B cell (primary cell): ENCODE measurements around the gene FUCA2. TPM values are rescaled to one million over a fixed set of nuclear protein-coding genes. Genes with fewer than 3 reads are reported as not detected.

Experiments
- ATAC-seq: fragments of 200-7000 bp; cut with Tn5 transposase; one replicate; pipeline ENCODE4 v1.10.0; 2021; ENCODE audit warnings: low read depth, mild to moderate bottlenecking, moderate number of reproducible peaks, moderate library complexity
- CTCF ChIA-PET: fragments of 350-600 bp; sonication (Branson Sonifier 250); formaldehyde crosslinking; loops from one replicate; lab custom pipeline; 2021; ENCODE audit warnings: antibody characterized with exemption, inconsistent platforms; lab: Charles Lee
- POLR2A ChIA-PET: fragments of 350-600 bp; sonication (Branson Sonifier 250); formaldehyde crosslinking; loops from one replicate; lab custom pipeline; 2021; ENCODE audit warnings: antibody characterized with exemption; lab: Charles Lee
- DNase-seq: peaks from one replicate; pipeline ENCODE4 v3.0.0; 2013
- H2AFZ ChIP-seq: 2 replicates; pipeline ENCODE4 v1.6.1; 2012; ENCODE audit warnings: mild to moderate bottlenecking, low read depth, low read length; ENCODE audit not compliant: insufficient read depth, poor library complexity, severe bottlenecking
- H3K27ac ChIP-seq, 2 donors: 1 replicate in 1 of 2; 2 replicates in 1 of 2; pipeline ENCODE4 v1.5.1; 2012 to 2013; ENCODE audit warnings: low read length in 2 of 2, mild to moderate bottlenecking in 2 of 2, moderate library complexity in 1 of 2
- H3K27me3 ChIP-seq, 4 experiments: fragments of 200-600 bp in 1 of 4; sonication (generic) in 1 of 4; replicated peaks in 1 of 4; 1 replicate in 2 of 4; 2 replicates in 2 of 4; pipeline versions ENCODE4 v1.6.1 to v1.7.0; 2013 to 2016; ENCODE audit warnings: low read length in 3 of 4, mild to moderate bottlenecking in 2 of 4, mixed read lengths in 1 of 4, moderate library complexity in 1 of 4; ENCODE audit not compliant: insufficient read depth in 4 of 4, control insufficient read depth in 3 of 4; ENCODE audit errors: control extremely low read depth in 1 of 4
- H3K36me3 ChIP-seq, 2 experiments: replicated peaks in 1 of 2; 1 replicate in 1 of 2; 2 replicates in 1 of 2; pipeline versions ENCODE4 v1.6.1 to v1.7.1; 2013; ENCODE audit warnings: low read length in 1 of 2; ENCODE audit not compliant: insufficient read depth in 2 of 2, control insufficient read depth in 1 of 2; ENCODE audit errors: control extremely low read depth in 1 of 2, extremely low read depth in 1 of 2
- H3K4me1 ChIP-seq, 2 donors: fragments of 200-600 bp in 1 of 2; sonication (generic) in 1 of 2; 1 replicate in 1 of 2; 2 replicates in 1 of 2; pipeline versions ENCODE4 v1.5.1 to v1.6.1; 2013 to 2017; ENCODE audit warnings: low read length in 2 of 2; ENCODE audit not compliant: control insufficient read depth in 2 of 2, insufficient read depth in 2 of 2
- H3K4me2 ChIP-seq: replicated peaks from 2 replicates; pipeline ENCODE3; 2012; ENCODE audit warnings: mild to moderate bottlenecking, low read depth, low read length; ENCODE audit not compliant: poor library complexity, severe bottlenecking
- H3K4me3 ChIP-seq, 5 experiments: fragments of 200-600 bp in 1 of 5; sonication (generic) in 1 of 5; 1 replicate in 3 of 5; 2 replicates in 2 of 5; pipeline versions ENCODE4 v1.5.1 to v1.7.0; 2011 to 2016; ENCODE audit warnings: low read length in 4 of 5, mild to moderate bottlenecking in 4 of 5, low read depth in 2 of 5, control low read depth in 1 of 5, moderate library complexity in 1 of 5; ENCODE audit not compliant: insufficient read depth in 1 of 5; ENCODE audit errors: control extremely low read depth in 1 of 5, extremely low read depth in 1 of 5
- H3K79me2 ChIP-seq: fragments of 200-600 bp; sonication (generic); one replicate; pipeline ENCODE4 v1.6.0; 2016; ENCODE audit warnings: low read length; ENCODE audit not compliant: control insufficient read depth, insufficient read depth
- H3K9ac ChIP-seq: fragments of 200-600 bp; sonication (generic); 2 replicates; pipeline ENCODE4 v1.6.1; 2017; ENCODE audit warnings: mild to moderate bottlenecking, low read length, moderate library complexity
- H3K9me3 ChIP-seq, 3 donors: one replicate each; pipeline versions ENCODE4 v1.6.1 to v1.7.1; 2013; ENCODE audit warnings: low read length in 2 of 3; ENCODE audit not compliant: control insufficient read depth in 2 of 3, insufficient read depth in 1 of 3; ENCODE audit errors: control extremely low read depth in 1 of 3
- H4K20me1 ChIP-seq: 2 replicates; pipeline ENCODE4 v1.6.0; 2012; ENCODE audit warnings: mild to moderate bottlenecking, low read length; ENCODE audit not compliant: insufficient read depth, control insufficient read depth, poor library complexity, severe bottlenecking
- H3K27ac Mint-ChIP-seq: one replicate; pipeline ENCODE4 v1.8.0; 2021; ENCODE audit warnings: mixed read lengths
- H3K27me3 Mint-ChIP-seq: one replicate; pipeline ENCODE4 v1.8.0; 2021; ENCODE audit warnings: mixed read lengths
- H3K4me1 Mint-ChIP-seq: one replicate; pipeline ENCODE4 v1.8.0; 2021; ENCODE audit warnings: mixed read lengths
- H3K4me3 Mint-ChIP-seq: one replicate; pipeline ENCODE4 v1.8.0; 2021; ENCODE audit warnings: mixed read lengths
- H3K9me3 Mint-ChIP-seq: one replicate; pipeline ENCODE4 v1.8.0; 2022; ENCODE audit warnings: mixed read lengths; ENCODE audit not compliant: insufficient read depth
- CTCF ChIP-seq: fragments of 200-600 bp; IDR thresholded peaks from one replicate; pipeline ENCODE4 v1.8.0; 2022; ENCODE audit warnings: antibody characterized with exemption, mild to moderate bottlenecking
- EZH2 ChIP-seq: IDR thresholded peaks from 2 replicates; pipeline ENCODE4 v1.6.1; 2012; ENCODE audit warnings: borderline replicate concordance, low read depth, mild to moderate bottlenecking, moderate library complexity, low read length; ENCODE audit not compliant: insufficient read depth, poor library complexity, severe bottlenecking
- WGBS: methylation state at CpG from one replicate; pipeline ENCODE4 v1.1.5; 2013; ENCODE audit warnings: missing lambda C conversion rate; ENCODE audit not compliant: insufficient coverage; 5-methylcytosine and 5-hydroxymethylcytosine counted together
- intact Hi-C: fragments of 100-400 bp; cut with micrococcal nuclease; formaldehyde crosslinking; loops from one replicate; pipeline ENCODE4 v1.10.0; 2022
- polyA plus RNA-seq: library from polyadenylated mRNA; depleted of rRNA; stranded (reverse); fragments of >200 nt; gene quantifications from 2 replicates; pipeline ENCODE4 v1.2.3, GENCODE V29; 2012
- total RNA-seq, 2 donors: library from RNA; stranded (reverse); fragments of 120-200 nt in 1 of 2; gene quantifications; 1 replicate in 1 of 2; 2 replicates in 1 of 2; pipeline versions ENCODE4 v1.2.3 to v1.2.4, GENCODE V29; 2013 to 2022

Gene FUCA2
- total and polyA plus RNA-seq, 2 donors (not counting 1 experiment from before 2014, with no cell fraction given): 3.6 to 8.3 TPM

- Histone ChIP-seq H3K27ac (no peak overlapping the region), H3K4me2 (no peak overlapping the region), H3K9ac (no peak overlapping the region), H3K4me1 (peaks cover 10 to 13% of the 10 kb centered on the region in 2 donors), H3K27me3 (no peaks in the 10 kb centered on the region), H4K20me1 (no peaks in the 10 kb centered on the region), H3K4me3 (no peak overlapping the region), H3K79me2 (no peaks in the 10 kb centered on the region), H2AFZ (no peak overlapping the region), H3K9me3 (no peaks in the 10 kb centered on the region), H3K36me3 (peaks cover 3 to 7% of the 10 kb centered on the region in 2 experiments)
- Mint-ChIP-seq H3K27me3 (no peaks in the 10 kb centered on the region), H3K4me3 (no peak overlapping the region), H3K9me3 (no peaks in the 10 kb centered on the region), H3K27ac (no peak overlapping the region), H3K4me1 (peaks cover 13% of the 10 kb centered on the region)
- POLR2A ChIA-PET: no interaction called here
- DNase-seq (no peak), ATAC-seq (no peak)
- TF ChIP-seq CTCF (no peak), EZH2 (no peak)
- 88% methylated on average over 3 of the region's 5 CpGs for WGBS
- intact Hi-C loops: no loop called here
- CTCF ChIA-PET: no interaction called here
Observed at GRCh38 chr6:143505111-143505510, 6.4 kb downstream of the FUCA2 start.

GRCh38 chr6:143504369-143504768 lies 7.2 kb downstream of the FUCA2 start:
- no peak for DNase-seq

More at GRCh38 chr6:143504369-143504768, 7.2 kb downstream of the FUCA2 start:
- no peak overlapping the region for H3K4me3 ChIP-seq
- H4K20me1 ChIP-seq: no peaks in the 10 kb centered on the region
- ChIA-PET CTCF (no interaction called here), POLR2A (no interaction called here)
- ATAC-seq: no peak
- no peaks in the 10 kb centered on the region for H3K27me3 ChIP-seq
- H3K4me2 ChIP-seq: no peak overlapping the region
- no peaks in the 10 kb centered on the region for H3K27me3 Mint-ChIP-seq
- no peak overlapping the region for H3K27ac Mint-ChIP-seq
- peaks cover 10 to 13% of the 10 kb centered on the region in 2 donors for H3K4me1 ChIP-seq
- H3K9me3 ChIP-seq: no peaks in the 10 kb centered on the region
- no peaks in the 10 kb centered on the region for H3K79me2 ChIP-seq
- intact Hi-C loops: no loop called here
- H3K36me3 ChIP-seq: peaks cover 3 to 7% of the 10 kb centered on the region in 2 experiments
- H3K9me3 Mint-ChIP-seq: no peaks in the 10 kb centered on the region
- no peak overlapping the region for H3K9ac ChIP-seq
- no peak overlapping the region for H3K27ac ChIP-seq
- no peak overlapping the region for H3K4me3 Mint-ChIP-seq
- WGBS: no CpG with 5 or more reads among the region's 1 CpG
- H2AFZ ChIP-seq: no peak overlapping the region
- TF ChIP-seq CTCF (no peak), EZH2 (no peak)
- peaks cover 11% of the 10 kb centered on the region for H3K4me1 Mint-ChIP-seq
